Raji (cell line): ENCODE measurements around the gene OVCH2.

ENCODE experiments used
- POLR2A ChIP-seq: IDR thresholded peaks from 2 replicates; pipeline ENCODE4 v1.6.1; 2011; ENCODE audit warnings: low read depth, low read length, control low read depth; ENCODE audit not compliant: insufficient read depth

OVCH2 gene

GRCh38 chr11:7655253-7656217, 50.7 kb downstream of the OVCH2 start:
- no peak for TF ChIP-seq POLR2A

GRCh38 chr11:7654195-7654705, 52.0 kb downstream of the OVCH2 start:
- no peak for TF ChIP-seq POLR2A

- no peak for TF ChIP-seq POLR2A
These were observed 54.6 kb downstream of the OVCH2 start for GRCh38 chr11:7651700-7652099.

- TF ChIP-seq POLR2A: no peak
These were observed 55.1 kb downstream of the OVCH2 start for GRCh38 chr11:7651140-7651551.

GRCh38 chr11:7648264-7648663, 58.0 kb downstream of the OVCH2 start:
- TF ChIP-seq POLR2A: no peak

GRCh38 chr11:7646866-7647265, 59.4 kb downstream of the OVCH2 start:
- no peak for TF ChIP-seq POLR2A

GRCh38 chr11:7645206-7645605, 61.1 kb downstream of the OVCH2 start:
- TF ChIP-seq POLR2A: no peak

- TF ChIP-seq POLR2A: no peak
These were observed 63.0 kb downstream of the OVCH2 start for GRCh38 chr11:7643314-7643713.

- TF ChIP-seq POLR2A: no peak
These were observed 63.5 kb downstream of the OVCH2 start for GRCh38 chr11:7642747-7643146.

- TF ChIP-seq POLR2A: no peak
These were observed 65.5 kb downstream of the OVCH2 start for GRCh38 chr11:7640816-7641215.

- no peak for TF ChIP-seq POLR2A
These were observed 66.6 kb downstream of the OVCH2 start for GRCh38 chr11:7639643-7640025.
